ENCODE data around the gene TRAF7.

DNA sequence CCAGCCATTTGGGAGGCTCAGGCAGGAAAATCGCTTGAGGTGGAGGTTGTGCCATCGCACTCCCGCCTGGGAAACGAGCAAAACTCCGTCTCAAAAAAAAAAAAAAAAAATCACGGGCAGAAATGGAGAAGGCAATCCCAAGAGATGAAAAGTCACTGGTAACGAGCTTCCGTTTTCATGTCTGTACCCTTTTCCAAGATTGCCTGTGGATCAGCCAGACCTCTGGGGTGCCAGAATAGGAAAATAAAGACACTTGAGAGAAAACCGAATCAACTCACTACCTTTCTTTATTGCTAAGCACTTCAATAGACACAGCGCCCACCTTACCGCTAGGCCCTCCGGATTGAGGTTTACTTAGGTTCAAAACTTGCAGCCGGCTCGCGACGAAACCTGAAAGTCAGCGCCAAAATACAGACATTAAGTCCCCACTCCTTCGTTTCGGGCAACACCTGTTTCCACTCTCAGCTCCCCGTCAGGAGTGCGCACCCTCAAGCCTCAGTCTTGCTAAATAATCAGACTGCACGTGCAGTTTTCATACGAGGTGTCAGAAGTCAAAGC lies 970 bp upstream of the TRAF7 start:
- TF ChIP-seq, protein P1, sequence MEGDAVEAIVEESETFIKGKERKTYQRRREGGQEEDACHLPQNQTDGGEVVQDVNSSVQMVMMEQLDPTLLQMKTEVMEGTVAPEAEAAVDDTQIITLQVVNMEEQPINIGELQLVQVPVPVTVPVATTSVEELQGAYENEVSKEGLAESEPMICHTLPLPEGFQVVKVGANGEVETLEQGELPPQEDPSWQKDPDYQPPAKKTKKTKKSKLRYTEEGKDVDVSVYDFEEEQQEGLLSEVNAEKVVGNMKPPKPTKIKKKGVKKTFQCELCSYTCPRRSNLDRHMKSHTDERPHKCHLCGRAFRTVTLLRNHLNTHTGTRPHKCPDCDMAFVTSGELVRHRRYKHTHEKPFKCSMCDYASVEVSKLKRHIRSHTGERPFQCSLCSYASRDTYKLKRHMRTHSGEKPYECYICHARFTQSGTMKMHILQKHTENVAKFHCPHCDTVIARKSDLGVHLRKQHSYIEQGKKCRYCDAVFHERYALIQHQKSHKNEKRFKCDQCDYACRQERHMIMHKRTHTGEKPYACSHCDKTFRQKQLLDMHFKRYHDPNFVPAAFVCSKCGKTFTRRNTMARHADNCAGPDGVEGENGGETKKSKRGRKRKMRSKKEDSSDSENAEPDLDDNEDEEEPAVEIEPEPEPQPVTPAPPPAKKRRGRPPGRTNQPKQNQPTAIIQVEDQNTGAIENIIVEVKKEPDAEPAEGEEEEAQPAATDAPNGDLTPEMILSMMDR (conservative IDR thresholded peaks at IDR 0.05), result no peak
- TF ChIP-seq ZFX (IDR thresholded peaks at IDR 0.05), result no peak
